ENCODE measurements around the gene AKAP13. TPM values are rescaled to one million over a fixed set of nuclear protein-coding genes. Genes with fewer than 3 reads are reported as not detected.

Gene AKAP13
- total RNA-seq, 1 experiment from 2014 or later, result 47.3 TPM

- no peak overlapping the region for H3K4me3 Mint-ChIP-seq
- H3K23ac ChIP-seq (ENCODE audit: insufficient read length, low read depth, low read length), result no peak overlapping the region
- no CpG with 5 or more reads among the region's 9 CpGs for WGBS (ENCODE audit: extremely low coverage, insufficient read length, low lambda C conversion rate)
- H2AFZ ChIP-seq (ENCODE audit: low read length), result no peak overlapping the region
- H4K91ac ChIP-seq (ENCODE audit: insufficient read length, low read depth, low read length), result no peak overlapping the region
- no peaks in the 10 kb centered on the region for H3K27me3 Mint-ChIP-seq (ENCODE audit: low read depth)
- H4K5ac ChIP-seq (ENCODE audit: insufficient read length, low read depth, low read length), result no peak overlapping the region
- H3K4ac ChIP-seq (ENCODE audit: low read depth, low read length), result no peak overlapping the region
- no peaks in the 10 kb centered on the region for H3K27me3 ChIP-seq (ENCODE audit: insufficient read depth, low read length)
- H3K9ac ChIP-seq (ENCODE audit: extremely low read depth, insufficient read length, low read length), result no peak overlapping the region
- H3K4me1 Mint-ChIP-seq, result no peaks in the 10 kb centered on the region
- DNase-seq, result no peak
- H2BK12ac ChIP-seq (ENCODE audit: insufficient read length, low read depth, low read length), result no peak overlapping the region
- no peak overlapping the region for H2BK5ac ChIP-seq (ENCODE audit: insufficient read length, low read length)
- H4K8ac ChIP-seq (replicated peaks; ENCODE audit: insufficient read length, low read depth, low read length), result no peak overlapping the region
- H3K36me3 Mint-ChIP-seq (ENCODE audit: insufficient read depth in 1 of 3, low read depth in 3 of 3), result peaks cover 0 to 13% (median 2%) of the 10 kb centered on the region in 3 experiments; a peak in 4 of 7 replicates
- H3K9me3 ChIP-seq (ENCODE audit: control insufficient read depth, low read depth, low read length), result no peaks in the 10 kb centered on the region
- no peak overlapping the region for H2BK15ac ChIP-seq (ENCODE audit: low read depth, low read length)
- no peak for TF ChIP-seq CTCF (conservative IDR thresholded peaks at IDR 0.05)
- H3K23me2 ChIP-seq (ENCODE audit: insufficient read length, low read depth, low read length, poor library complexity, severe bottlenecking), result no peaks in the 10 kb centered on the region
- no peak overlapping the region for H2BK20ac ChIP-seq (ENCODE audit: low read depth, low read length, poor library complexity, severe bottlenecking)
- no peak overlapping the region for H3T11ph ChIP-seq (ENCODE audit: low read length)
- no peak overlapping the region for H2AK5ac ChIP-seq (ENCODE audit: insufficient read length, low read length)
- H2BK120ac ChIP-seq (ENCODE audit: low read depth, low read length, poor library complexity, severe bottlenecking), result no peak overlapping the region
- H3K79me2 ChIP-seq (ENCODE audit: insufficient read depth, low read length), result no peaks in the 10 kb centered on the region
- no peaks in the 10 kb centered on the region for H3K9me3 Mint-ChIP-seq
- H3K56ac ChIP-seq (ENCODE audit: insufficient read length, low read depth, low read length), result no peak overlapping the region
- H3K14ac ChIP-seq (ENCODE audit: insufficient read depth, low read length), result no peak overlapping the region
- H3K18ac ChIP-seq (ENCODE audit: insufficient read length, low read depth, low read length), result no peak overlapping the region
- no peak overlapping the region for H3K27ac Mint-ChIP-seq
- H3K79me1 ChIP-seq (ENCODE audit: insufficient read depth, low read depth, low read length, poor library complexity, severe bottlenecking), result no peaks in the 10 kb centered on the region
- H4K20me1 ChIP-seq (ENCODE audit: control insufficient read depth, insufficient read depth, insufficient read length), result no peaks in the 10 kb centered on the region
- no peaks in the 10 kb centered on the region for H3K4me1 ChIP-seq (ENCODE audit: insufficient read depth, low read length)
- H3K4me2 ChIP-seq (ENCODE audit: insufficient read depth, insufficient read length, low read length), result no peak overlapping the region
- H3K27ac ChIP-seq (ENCODE audit: insufficient read length, low read depth, low read length), result no peak overlapping the region
These were observed 296.1 kb downstream of the AKAP13 start for GRCh38 chr15:85676342-85677098.
